ENCODE measurements around the gene SLC25A22.

Gene SLC25A22

DNA sequence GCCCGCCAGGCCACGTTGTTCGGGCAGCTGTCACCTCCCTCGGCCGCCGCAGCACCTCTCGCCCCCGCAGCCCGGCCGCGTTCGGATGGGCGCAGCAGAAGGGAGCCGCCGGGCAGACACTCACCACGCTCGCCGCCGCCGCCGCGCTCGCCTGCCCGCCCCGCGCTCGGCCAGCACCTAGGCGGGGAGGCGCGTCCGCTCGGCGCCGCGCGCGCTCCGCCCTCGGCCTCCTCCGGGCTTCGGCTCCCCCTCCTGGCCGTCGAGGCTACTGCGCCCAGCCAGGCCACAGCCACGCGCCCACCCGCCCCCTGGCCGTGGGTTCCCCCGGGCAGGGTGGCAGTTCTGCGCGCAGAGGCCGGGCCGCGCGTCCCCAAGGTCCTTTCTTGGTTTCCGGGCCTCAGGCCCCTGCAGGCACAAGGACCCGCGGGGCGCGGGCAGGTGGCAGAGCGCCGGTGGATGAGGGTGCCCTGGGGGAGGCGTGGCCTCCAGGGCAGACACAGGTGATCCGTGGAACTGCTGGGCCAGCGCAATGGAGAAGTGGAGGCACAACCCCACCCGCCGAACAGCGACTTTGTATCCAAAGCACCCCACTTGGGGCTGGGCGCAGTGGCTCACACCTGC lies at the start of gene SLC25A22:
SLC25A22 (minus strand) TSS at position 189 of the 621 bp plus-strand sequence. CDS start 3,275 bp downstream, outside the sequence.
- no peak for DNase-seq

DNA sequence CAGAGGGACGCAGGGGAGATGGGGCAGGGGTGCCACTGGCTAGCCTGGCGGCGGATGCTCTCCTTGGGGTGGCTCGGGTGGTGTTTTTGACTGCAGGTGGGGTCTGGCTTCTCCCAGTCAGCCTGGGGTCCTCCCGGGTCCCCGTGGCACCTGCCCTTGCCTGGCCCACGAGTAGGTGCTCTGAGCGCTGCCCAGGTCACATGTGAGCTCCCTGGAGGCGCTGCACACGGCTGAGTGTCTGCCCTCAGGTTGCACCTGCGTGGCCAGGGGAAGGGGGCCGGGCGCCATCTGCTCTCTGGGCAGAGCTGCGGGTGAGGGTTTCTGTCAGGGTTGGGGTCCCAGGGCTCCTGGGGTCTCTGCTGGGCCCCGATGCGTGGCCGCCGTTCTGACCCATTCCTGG lies 49.8 kb upstream of the SLC25A22 start:
- no peak for DNase-seq

DNA sequence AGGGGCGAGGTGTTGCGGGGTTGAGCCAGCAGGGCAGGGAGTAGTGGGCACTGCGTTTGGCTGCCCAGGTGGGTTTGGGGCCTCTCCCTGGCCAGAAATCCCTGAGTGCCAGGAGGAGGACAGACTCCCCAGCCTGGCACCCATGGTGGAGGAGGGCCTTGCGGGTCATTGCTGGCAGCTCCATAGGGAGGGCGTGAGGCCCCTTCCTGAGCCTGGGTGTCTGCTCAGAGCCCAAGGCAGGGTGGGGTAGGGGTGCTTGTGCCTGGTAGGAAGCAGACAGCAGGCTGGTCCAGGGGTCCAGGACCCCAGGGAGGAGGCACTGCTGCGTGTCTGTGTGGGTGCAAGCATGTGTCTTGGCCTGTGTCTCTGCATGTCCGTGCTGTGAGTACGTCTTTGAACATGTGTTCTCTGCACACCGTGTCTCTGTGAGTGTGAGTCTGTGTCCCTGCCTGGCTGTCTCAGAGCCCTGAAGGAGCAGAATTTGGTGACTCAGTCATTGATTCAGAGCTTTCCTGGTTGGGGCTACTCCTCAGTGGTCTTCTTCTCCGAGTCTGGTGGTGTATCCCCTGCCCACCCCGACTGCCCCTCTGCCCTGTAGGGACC lies 48.5 kb upstream of the SLC25A22 start:
- no peak for DNase-seq

DNA sequence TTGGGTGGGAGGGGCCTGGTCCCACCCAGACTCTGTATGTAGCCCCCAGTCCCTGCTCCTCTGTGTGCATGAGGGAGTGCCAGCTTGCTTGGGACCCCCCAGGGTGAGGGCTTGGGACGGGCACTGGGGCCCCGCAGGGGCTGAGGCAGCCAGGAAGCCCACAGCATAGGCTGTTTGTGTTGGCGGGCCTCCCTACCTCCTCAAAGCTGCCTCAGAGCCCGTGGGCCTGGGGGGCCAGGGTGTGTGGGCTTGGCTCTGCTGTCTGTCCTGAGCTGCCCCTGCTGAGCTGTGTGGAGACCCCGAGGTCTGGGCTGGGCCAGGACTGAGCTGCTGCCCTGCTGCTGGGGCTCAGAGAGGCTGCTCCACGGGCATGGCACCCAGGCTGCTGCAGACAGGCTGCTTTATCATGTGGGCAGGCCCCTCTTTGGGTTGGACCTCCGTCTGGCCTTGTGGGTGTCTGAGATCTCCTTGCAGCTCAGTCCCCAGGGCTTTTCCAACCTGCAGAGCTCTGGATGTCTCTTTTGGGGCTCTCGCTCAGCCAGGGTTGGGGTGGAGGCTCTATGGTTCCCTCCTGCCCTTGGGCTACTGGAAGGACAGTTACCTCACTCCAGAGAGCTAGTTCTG lies 47.9 kb upstream of the SLC25A22 start:
- no peak for DNase-seq

DNA sequence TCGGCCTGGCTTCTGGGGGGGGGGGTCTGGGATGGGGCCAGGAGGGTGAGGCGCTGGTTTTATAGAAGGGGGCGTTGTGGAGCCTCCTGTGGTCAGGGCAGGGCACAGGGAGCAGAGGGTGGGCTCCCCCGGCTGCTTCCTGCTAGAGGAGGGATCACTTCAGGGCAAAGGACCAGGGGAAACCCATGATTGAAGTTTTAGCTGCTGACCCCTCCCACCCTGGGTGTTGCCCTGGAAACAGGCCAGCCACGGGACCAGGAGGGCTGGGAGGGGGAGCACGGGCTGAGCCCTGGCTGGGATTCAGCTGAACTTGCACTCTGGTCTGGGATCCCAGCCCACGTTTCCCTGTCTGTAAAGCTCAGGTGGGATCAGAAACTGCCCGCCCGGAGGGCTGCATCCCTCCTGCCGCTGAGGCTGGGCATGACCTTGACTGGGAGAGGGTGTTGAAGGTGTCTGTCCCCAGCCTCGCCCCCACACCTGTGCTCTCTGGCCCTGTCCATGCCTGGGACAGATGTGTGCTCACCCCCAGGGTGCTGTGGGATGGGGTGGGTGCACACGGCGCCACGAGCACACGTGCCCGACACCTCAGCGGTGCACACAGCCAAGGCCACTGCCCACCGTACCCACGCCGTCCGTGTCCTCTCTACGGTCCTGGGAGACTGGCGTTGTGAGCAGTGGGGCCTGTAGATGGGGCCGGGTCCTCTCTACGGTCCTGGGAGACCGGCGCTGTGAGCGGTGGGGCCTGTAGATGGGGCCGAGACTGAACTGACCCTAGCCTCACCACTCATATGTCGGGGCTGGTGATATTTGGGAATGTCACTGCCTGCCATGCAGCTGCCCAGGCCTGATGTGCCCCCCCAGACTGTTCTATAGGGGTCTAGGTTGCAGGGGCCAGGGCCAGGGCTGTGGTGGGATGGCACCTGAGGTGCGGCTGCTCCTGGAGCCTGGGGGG lies 46.9 kb upstream of the SLC25A22 start:
- DNase-seq = no peak

DNA sequence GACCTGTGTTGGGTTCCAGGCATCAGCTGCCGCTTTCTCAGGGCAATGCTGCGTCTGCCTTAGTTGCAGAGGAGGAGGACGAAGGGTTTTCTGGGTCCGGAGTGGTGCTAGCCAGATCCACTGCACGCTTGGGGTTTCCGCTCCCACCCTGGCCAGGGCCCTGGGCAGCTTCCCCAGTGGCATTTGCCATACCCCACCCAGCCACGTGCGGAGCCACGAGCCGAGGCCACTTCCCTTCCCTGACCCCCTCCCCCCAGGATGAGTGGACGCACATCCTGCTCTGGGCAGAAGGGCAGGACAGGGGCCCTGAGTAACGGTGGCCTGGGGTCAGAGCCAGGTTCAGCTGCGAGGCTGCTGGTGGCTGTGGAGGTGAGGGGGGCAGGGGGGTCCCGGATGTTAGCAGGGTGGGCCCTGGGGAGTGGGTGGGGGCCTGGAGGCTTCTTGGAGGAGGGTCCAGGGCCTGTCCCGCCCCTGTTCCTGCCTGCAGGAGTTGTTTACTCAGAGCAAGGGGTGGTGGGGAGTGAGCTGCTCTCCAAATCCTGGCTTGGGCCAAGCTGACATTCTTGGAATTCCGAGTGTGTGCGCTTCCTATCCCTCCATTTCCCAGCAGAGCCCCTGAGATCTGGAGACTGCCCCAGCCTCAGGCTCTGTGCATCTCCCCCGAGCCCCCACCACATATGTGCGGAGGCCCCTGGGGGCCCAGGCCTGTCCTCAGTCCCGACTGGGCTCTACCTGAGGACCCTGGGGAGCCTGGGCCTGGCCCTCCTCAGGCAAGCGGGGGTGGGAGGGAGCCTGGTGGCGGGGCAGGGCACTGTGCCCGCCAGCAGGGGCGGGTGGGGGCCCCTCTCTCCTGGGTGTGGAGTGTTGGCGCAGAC lies 46.0 kb upstream of the SLC25A22 start:
- DNase-seq = no peak

DNA sequence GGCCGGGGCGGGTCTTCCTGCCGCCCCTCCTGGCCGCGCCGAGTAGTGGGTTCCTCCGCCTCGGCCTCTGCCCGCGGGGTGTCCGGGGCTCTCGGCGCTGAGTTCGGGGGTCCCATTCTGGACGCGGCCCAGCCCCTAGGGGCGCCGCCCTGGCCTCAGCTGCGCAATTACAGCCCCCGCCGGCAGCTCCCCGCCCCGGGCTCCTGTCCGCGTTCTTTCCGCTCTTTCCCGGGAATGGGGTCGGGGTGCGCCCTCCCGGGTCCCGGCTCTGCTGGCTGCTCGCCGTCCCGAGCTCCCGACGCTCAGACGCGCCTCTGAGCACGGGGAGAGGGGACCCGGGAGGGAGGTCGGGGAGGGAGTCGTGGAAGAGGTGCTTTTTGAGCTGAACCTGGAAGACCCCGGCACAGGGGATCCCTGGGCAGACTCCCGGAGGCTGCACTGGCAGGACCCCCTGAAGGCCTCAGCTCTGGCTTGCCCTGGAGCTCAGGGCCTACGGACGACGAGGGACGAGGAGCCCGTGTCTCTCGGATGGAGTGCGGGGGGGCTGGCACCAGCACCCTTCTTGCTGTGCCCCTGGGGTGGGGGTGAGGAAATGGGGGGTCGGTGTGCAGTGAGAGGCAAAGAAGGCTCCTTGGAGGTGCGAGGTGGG lies 45.1 kb upstream of the SLC25A22 start:
- no peak for DNase-seq

DNA sequence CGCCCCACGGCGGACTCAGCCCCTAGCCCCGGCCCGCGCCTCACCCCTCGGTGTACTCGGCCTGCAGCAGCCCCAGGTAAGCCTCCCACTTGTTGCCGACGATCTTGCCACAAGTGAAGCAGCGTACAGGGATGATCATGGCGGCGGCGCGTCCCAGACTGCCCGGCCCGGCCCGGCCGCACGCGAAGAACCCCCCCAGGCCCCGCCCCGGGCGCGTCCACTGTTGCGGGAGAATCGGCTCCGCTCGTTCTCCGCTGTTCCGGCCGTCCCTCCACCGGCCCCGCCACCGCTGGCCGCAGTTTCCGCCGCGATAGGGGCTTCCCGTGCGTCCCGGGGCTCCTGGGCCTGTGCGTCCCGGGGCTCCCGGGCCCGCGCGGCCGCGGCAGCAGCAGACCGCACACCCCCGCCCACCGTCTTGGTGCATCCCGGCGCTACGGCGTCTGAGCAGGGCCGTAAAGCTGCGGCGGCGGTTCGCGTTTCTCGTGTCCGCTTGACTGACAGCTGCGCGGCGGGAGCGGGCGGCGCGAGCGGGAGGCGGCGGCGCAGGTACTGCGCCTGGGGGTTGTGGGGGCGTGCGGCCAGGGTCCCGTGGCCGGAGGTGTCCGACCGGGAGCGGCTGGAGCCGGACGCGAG lies 44.4 kb upstream of the SLC25A22 start, which contains the start of the genes POLR2L and TSPAN4:
POLR2L (minus strand) TSS at position 160 of the 633 bp plus-strand sequence; CDS start at position 139, 21 bp downstream.
TSPAN4 (plus strand) TSS at position 483 of the 633 bp plus-strand sequence. CDS start 7,453 bp downstream, outside the sequence.
- no peak for DNase-seq

DNA sequence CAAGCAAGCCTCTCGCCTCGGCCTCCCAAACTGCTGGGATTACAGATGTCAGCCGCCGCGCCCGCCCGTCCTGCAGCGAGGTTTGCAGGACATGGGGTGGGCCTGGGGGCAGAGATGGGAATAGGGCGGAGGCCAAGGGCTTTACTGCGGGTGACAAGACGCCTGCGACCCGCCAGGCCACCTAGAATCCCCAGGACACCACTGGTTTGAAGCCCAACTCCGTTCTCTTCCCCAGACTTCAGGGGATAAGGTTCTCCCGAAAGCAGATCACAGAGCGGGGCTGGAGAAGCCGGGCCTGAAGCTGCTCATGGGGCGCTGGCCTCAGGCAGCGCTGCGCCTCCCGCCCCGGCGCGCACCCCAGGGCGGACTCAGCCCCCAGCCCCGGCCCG lies 43.9 kb upstream of the SLC25A22 start:
- DNase-seq = no peak

DNA sequence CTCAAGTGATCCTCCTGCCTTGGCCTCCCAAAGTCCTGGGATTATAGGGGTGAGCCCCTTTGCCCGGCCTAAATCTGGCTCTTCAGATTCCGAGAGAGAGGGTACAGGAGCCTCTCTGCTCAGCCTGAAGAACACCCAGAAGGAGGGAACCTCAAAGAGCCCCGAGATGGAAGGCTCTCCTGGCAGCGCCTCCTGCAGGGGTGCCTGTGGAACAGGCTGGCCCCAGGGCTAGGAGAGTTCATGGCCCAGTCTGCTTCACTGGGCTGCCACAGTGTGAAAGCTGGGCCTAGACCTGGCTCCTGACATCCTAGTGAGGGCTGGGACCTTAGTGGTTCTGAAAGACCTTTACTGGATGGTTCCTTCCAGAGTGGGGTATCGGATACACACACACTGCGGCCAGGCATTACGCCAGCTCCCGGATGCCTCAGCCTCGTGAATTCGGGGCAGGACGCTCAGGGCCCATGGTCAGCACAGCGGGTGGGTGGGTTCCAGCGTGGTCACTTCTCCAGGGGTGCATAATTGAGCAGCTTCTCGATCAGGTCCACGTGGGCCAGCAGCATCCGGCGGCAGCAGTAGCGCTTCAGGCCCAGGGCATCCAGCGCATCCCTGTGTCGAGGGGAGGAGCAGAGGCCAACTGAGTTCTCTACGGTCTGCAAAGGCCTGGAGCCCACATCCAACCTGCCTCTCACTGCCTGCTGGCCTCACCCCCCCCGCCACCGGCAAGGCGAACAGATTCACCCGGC lies 42.0 kb upstream of the SLC25A22 start:
- no peak for DNase-seq

DNA sequence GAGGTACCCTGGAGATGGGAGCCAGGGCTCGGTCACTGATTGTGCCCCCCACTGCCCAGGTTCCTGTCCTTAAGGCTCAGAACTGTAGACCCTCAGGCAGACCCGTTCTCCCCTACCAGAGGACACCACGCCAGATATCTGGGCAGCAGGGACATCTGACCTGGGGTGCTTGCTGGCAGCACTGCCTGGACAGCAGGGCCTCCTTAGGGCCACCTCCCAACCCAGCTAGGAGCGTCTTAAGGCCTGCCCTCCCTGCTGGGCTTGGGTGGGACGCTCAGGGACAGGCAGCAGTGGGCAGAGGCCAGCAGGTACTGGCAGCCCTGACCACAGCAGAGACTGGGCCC lies 41.2 kb upstream of the SLC25A22 start:
- no peak for DNase-seq

DNA sequence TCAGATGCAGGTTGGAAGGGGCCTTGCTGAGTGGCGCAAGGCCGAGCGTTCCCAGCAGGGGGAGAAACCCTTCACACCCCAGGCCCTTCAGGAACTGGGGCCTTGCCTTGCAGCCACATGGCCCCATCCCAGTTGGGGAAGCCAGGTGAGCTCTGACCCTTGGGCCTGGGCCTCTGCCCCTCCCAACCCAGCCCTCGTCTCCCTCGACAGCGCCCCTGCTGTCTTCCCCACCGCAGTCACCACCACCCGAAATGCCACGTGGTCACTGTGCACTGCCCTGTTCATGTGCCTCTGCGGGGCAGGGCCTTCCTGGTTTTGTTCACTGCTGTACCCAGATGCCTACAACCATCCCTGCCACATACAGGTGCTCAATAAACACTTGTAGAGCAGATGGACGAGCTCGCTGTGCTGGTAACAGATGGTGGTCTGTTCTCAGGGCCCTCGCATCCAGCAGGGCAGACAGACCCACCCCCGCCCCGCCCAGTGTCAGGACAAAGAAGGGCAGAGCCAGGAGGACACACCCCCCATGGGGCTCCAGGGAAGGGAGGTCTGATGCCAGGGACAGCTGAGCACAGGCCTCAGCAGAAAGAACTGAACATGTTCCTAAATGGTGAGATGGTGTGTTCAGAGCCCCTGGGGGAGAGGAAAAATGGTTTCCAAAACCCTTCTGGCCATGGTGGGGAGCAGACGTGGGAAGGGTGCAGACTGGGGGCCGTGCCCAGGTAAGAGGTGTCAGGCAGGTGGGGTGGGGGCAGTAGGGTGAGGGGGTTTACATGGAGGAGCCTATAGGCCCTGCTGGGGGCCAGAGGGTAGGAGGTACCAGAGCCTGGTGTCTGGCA lies 40.6 kb upstream of the SLC25A22 start:
- DNase-seq = no peak

DNA sequence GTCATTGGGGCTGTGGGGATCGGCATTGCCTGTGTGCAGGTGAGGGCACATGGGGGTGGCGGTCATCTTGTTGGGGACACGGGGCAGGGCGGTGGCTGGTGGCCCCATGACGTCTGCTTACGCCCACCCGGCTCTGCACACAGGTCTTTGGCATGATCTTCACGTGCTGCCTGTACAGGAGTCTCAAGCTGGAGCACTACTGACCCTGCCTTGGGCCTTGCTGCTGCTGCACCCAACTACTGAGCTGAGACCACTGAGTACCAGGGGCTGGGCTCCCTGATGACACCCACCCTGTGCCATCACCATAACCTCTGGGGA lies 39.9 kb upstream of the SLC25A22 start:
- no peak for DNase-seq

DNA sequence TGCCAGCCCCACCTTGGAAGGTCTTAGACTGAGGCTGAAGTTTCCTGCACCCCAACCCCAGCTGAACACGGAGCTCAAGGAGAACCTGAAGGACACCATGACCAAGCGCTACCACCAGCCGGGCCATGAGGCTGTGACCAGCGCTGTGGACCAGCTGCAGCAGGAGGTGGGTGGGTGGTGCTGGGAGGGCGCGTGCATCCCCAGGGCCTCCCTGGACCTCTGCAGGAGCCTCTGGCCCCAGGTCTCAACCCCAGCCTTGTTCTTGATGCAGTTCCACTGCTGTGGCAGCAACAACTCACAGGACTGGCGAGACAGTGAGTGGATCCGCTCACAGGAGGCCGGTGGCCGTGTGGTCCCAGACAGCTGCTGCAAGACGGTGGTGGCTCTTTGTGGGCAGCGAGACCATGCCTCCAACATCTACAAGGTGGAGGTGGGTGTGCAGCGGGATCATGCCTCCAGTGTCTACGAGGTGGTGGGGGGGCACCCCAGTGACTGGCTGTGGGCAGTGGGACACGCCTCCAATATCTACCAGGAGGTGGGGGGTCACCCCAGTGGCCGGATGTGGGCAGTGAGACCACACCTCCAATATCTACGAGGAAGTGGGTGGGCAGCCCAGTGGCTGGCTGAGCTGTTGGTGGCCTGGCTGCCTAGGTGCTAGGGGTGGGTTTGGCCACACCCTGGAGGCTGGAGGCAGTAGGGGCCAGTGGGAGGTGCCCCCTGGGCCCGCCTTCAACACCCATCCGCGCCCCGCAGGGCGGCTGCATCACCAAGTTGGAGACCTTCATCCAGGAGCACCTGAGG lies 39.3 kb upstream of the SLC25A22 start:
- DNase-seq = no peak

DNA sequence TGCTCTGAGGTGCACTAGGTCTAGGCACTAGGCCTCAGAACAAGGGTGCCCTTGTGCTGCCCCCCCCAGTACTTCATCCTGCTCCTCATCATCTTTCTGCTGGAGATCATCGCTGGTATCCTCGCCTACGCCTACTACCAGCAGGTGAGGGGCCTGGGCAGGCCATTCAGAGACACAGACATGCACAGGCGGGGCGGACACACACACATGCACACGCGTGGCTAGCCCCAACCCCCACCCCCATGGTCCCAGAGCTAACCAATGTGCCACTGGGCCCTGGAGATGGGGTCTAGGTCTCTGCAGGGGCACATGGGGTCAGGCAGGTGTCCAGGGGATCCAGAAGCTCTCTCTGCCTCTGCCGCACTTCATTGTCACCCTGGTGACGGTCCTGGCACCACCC lies 38.6 kb upstream of the SLC25A22 start:
- DNase-seq = no peak

DNA sequence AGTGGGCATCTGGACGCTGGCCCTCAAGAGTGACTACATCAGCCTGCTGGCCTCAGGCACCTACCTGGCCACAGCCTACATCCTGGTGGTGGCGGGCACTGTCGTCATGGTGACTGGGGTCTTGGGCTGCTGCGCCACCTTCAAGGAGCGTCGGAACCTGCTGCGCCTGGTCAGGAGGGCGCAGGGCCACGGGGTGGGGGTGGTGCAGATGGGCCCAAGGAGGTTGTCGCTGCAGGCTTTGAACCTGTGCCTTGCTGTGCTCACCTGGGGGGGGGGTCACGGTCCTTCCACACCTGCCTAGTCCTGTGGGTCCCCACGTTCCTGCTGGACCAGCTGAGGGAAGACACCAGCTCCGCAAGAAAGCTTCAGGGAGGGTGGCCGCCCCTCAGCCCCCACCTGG lies 38.2 kb upstream of the SLC25A22 start:
- no peak for DNase-seq

DNA sequence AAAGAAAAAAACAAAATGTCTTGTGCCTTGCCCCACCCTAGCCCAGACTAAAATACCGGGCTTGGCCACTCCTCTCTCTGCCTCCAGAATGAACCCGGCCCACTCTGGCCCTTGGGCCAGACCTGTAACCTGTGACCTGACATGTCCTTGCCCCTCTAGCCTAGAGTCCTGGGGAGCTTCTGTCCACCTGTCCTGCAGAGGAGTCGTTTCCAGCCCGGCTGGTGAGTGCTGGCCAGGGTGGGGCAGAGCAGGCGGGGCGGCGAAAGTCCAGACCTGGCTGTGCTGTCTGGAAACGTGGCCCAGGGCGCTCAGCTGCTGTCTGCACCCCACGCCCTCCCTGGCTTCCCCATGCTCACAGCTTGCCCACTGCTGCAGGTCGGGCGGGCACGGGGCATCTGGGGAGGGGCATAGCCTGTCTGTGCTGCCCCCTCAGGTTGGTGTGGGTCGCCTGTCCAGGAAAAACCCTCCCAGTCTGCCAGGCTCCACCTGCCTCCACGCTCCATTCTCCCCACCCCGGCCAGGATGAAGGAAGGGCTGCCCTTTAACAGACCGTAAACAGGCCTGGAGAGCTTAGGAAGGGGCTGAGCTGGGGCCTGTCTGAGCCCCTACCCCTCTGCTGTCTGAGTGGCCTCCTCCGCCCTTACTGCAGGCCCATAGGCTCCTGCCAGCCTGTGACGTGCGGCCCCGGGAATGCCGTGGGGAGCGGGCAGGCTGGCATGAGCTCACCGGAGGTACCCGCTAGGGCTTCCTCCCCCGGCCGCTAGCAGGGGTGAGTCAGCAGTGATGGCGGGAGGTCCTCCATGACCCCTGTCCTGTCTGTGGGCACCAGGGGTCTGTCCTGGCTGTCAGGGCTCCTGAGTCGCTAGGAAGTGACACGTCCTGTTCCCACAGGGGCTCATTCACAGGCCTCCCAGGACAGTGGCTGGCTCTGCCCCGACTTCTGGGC lies 36.6 kb upstream of the SLC25A22 start:
- no peak for DNase-seq
